IPS DF 19.7 (cell line): ENCODE results near the gene EBF3.

Source experiments
- DNase-seq: peaks from one replicate; pipeline ENCODE4 v3.0.0-alpha.2; 2013; ENCODE audit warnings: low read depth, low spot score

EBF3 gene

DNA sequence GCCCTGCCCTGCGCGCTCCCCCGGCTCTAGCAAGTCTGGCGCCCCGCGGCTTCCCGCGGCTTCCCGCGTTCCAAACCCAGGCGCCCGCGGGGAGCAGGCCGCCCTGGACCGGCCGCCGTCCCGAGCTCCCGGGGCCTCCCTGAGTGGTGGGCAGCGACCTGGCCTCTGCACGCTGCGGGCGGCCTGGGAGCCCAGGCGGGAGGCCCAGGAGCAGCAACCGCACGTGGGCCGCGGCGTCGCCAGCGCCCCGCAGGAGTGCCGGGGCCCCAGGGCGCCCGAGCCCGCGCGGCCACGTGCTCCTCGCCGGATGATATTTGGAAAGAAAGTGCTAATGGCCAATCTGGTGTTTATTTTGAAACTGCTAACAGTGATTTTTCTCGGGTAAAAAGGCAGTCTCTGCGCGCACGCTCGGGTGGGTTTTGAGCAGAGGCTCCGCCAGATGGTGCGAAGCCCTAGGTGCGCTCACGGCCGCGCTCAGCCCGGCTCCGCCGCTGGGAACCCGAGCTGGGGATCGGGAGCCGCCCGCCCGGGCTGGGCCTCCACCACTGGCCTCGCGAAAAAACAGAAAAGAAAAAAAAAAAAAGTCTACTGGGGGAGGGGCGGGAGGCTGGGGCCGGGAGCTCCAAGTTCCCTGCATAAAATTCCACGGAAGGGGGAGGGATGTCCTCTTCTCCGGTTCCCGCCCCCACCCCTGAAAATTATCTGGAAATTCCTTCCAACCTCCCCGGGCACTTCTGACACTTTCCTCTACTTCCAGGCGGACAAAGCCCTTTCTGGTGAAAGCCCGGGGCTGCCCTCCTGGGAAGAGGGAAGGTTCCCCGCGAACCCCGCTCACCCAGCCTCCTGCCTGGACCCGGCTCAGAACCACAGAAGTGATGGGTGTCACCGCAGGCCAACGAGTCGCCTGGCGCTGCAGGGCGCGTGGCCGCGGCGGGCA lies 4.3 kb downstream of the EBF3 start:
- no peak for DNase-seq

DNA sequence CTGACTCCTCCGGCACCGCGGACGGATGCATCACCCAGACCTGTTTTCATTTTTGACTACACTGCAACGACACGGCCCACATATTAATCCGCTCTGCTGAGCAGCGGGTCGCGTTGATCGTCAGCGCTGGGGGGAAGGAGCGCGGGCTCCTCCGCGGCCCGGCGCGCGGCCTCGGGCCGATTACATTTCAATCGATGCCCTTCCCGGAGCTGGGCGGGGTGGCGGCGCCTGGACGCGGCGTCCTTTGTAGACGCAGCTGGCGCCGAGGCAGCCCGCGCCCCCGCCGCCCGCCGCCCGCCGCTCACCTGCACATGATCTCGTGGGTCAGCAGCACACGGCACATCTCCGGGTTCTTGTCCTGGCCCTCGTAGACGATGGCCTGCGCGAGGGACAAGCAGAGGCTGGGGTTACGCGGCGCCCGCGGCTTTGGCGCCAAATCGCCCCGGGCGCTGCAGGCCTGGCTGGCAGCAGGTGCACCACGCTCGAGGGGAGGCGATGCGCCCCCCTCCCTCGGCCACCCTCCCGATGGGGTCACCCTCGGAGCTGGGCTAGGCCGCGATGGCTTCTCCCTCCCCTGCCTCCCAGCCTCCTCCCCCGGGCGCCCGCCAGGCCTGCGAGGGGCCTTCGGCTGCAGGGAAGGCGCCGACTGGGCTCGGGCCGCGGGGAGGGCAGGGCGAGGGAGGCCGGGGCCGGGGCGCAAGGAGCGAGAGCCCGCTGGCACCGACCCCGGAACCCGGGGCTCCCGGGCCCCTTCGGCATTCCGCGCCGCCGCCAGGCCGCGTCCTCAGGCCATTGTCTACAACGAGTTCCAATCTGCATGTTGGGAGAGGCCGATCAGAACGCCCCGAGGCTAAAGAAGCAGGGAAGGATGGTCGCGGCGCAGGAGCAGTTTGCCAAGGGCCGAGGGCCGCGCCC lies 5.2 kb downstream of the EBF3 start:
- no peak for DNase-seq

DNA sequence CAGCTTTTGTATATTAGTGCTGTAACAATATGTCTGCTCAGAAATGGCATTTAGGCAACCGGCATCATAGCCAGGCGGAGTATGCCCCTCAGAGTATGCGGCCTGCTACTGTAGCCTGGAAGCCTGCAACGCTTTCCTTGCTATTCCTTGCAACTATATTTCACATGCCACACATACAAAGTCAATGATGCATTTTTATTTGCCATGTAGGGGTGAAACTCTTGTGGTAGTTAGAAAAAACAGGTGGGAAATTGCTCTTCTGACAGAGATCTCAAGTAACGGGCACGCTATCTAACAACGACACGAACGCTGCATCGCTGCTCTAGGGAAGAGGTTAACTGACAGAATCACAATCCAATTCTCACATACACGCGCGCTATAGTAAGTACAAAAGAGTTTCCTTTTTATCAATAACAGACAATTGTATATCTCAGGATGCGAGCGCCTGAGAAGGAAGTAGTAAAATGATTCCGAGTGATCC lies 5.9 kb downstream of the EBF3 start:
- DNase-seq, result no peak

DNA sequence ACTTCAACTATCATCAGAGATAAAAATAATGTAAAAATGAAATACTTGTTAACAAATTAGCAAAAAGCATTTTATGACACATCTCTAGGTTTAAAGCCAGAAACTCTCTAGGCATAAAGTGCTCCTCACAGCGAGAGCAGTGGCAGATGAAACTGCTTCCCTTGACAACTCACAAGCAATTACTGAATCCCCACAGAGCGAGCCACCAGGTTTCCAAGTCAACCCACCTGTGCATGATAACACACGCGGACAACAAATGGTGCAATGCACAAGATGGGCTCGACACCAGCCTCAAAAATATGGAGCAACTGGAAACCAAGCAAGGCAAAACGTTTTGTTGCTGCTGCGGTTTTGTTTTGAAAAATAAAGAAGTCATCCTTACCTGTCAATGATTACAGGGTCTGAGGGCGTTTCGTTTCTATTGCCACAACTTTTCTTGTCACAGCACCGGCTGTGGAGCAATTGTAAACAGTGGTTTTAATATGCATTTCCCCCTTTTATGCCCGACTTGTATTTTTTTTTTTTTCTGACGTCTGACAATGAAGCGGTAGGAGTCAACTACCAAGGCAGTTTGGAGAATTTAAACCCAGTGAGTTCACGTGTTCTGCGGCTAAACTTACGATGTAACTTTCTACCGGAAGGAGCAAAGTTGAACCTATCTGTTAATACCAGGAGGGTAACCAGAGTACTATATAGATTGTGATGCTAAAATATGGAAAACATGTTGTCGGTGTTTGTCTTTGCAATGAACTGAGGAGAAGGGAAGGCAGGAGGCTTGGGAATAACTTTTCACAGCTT lies 7.0 kb downstream of the EBF3 start:
- DNase-seq, result no peak

DNA sequence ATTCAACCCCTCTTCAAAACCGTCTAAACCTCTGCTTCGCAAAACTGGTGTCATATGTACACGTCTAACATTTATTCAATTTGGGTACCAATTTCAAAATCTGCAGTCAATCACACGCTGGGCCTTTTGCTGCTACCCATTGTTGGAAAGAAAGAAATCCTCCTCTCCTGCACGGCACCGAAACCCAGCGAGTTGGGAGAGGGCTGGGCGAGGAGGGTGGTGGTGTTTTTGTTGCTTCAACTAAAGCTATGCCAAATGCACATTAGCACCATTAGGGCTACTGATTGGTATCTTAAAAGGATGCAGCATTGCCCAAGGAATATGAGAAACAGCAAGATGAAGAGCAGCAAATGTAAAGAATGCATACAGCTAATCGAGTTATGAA lies 7.8 kb downstream of the EBF3 start:
- no peak for DNase-seq

DNA sequence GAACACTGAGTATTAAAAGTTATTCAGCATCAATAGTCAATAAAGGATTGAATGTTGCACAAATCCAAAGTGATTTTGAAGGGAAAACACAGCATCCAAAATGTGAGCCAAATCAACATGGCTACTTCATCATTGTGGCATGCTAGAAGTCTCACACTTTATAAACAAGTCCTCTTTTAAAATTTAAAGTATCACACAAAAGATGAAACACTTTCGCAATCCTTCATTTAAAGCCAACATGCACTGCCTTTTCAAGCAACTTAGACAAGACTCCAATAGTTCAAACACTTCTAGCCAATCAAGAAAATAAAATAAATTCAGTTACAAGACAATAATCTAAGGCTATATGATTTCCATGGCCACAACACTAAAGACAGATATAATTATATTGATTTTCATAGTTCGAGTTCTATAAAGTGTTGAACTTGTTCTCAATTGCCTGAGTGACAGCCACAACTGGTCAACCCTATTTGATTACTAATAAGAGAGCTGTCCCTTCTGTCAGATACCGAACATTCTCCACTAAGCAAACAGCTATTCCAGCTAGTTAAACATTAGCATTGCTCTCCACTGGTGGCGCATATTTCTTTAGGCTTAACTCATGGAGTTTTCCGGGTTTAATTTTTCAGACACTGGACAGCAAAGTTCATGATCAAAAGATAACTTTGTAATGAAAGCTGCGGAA lies 8.3 kb downstream of the EBF3 start:
- DNase-seq, result no peak

DNA sequence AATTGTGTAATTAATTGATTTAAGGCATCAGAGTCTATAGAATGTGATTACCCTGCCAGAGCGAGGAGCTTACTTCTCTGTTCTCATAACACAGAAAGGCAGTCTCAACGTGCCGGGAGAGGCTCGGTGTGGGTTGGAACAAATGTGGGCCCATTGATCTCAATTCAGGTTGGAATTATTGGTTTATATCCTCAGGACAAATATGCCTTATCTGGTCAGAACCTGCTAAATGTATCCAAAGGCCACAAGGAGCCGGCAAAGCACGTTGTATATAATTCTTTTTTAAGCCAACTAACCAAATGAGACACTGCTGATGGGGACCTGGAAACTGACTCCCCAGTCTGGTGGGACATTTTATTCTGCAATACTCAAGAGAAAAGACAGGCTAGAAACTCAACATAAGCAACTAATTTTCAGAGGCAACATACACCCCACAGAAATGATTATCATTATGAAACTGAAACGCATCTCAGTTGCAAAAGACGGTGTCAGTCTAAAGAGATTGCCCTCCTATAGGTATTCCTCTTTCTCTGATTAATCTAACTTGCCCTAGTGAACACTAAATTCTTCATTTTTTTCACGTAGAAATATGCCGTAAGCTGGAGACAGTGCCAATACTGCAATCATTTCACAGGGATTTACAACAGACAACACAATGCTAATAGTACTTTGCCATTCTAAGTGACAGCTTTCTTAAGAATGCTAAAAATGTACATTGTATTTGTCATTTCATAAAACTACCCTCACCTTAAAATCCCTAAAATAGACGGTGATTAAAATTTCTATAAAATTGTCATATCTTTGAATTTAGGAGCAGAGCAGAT lies 9.4 kb downstream of the EBF3 start:
- no peak for DNase-seq

DNA sequence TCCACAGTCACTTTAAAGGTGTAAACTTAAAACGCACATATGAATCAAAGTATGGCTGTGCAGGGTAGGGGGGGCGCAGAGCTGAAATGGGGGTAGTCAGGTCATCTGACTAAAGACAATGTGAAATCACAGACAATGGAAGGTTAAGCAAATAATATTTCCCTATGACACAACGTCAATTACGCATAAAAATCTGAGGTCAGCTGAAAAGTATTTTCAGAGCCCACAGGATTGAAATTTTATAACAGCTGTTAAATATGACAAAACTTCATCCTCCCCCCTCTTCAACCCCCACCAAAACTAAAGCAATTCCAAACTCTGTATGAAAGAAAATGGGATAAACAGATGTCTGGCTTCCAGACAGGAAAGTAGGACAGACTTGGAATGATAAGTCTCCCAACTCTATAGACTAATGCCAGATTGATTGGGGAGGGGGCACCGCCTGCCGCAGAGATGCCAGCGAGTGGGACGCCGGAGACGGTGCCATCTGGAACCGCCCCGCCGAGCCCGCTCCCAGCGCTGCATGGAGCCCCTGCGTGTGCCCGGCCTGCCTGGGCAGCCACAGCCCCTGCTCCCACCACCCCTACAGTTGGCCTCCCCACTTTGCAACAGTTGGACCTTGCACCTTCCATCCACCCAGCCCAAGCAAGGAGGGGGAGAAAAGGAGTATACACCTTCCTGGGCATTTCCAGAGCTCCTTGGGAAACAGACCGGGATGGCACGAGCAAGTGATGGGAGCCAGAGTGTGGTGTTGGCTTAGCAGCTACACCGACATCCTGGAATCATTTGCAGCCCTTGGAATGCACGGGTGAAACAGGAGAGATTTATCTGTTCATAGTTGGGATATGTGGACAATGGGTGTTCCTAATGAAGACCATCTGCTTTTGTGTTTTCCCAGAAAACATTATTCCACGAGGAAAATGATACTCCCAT lies 10.7 kb downstream of the EBF3 start:
- DNase-seq, result no peak

DNA sequence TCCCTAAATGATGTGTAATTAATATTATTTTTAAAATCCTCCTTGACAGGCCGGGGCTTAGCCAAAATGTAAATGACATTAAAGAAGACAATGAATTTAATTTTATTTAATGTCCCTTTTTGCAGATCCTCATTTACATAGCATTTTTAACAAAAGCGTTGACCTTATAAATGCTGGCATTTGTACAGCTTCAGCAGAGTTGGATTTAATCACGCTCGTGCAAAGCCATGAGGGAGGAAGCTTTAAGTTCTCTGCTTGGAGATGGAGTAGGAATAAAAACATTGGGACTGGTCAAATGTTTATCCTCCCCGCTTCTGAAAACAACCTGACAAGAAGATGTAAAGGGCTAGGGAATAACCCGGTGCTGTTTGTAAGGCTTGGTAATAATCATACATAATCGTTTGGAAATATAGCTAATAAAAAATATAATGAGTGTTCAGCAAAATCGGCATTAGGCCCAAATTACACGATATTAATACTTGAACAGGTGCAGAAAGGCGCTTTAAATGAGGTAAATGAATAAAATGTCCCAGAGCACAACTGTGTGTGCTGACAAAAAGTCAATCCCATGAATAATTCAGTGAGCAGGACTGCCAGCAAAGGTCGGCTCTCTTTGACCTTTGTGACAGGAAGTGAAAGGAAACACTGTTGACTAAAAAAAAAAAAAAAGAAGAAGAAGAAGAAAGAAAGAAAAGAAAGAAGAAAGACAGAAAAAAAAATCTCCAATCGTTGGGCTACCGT lies 11.5 kb downstream of the EBF3 start:
- no peak for DNase-seq

DNA sequence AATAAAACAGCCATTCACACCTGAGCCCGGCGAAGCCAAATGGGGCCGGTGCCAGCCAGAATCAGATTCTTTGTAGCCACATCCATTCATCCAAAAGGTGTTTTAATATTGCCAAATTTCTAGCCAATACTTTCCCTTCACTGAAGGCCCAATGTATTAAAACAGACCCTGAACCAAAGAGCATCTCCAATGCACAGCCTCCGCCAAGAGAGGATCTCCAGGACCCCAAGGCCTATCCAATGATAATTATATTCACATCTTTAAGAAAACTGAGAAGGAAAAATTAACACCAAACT lies 12.2 kb downstream of the EBF3 start:
- DNase-seq, result no peak

DNA sequence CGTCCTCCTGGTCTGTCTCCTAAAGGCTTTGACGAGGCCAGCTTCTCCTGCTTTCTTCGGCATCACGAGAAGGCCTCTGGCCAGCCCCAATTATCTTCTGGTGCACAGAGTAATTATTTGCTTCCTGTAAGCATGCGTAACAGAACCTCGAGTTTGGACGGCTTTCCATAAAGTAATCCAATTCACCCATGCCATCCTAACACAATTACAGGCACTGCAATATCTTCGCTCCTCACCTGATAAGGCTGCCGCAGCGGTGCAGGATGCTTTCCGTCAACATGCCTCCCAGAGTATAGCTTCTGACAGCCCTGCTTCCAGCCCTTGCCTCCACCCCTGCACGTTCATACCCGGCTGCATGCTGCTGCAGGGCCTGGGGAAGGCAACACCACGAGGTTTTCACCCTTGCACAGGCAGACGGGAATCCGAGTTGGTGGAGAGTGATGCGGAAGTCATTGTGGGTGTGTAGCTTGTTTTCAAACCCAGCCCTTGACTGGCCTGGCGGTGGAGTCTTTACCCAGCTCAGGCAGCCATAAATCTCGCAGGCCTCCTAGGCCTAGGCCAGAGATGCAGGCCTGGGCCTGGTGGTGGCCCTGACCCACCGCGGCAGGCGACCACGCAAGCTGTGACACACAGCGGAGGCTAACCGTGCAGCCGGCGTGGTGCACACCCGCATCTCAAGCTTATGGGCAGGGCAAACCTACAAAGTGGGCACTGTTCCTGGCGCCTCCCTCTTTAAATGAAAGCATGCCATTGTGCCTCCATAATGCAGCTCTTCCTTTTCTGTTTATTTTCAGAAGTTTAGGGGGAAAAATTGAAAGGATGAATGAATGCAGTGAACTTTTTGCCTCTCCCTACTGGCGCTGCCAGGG lies 12.7 kb downstream of the EBF3 start:
- no peak for DNase-seq

DNA sequence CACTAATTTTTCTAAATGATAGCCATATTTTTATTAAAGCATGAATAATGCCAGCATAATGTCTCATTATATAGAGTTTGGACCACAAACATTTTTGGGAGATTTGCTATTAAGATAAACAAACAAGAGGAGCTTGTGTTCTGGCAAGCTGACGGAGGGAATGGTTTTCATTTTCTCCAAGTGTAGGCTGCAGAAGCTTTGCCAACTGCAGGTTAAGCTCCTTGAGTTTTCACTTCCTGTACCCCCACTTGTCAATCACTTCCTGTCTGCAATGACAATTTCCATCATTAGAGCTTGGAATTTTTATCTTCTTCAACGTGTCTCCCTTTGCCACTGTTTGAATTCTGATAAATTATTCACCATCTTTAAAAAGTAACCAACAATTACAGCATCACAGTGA lies 13.4 kb downstream of the EBF3 start:
- no peak for DNase-seq

DNA sequence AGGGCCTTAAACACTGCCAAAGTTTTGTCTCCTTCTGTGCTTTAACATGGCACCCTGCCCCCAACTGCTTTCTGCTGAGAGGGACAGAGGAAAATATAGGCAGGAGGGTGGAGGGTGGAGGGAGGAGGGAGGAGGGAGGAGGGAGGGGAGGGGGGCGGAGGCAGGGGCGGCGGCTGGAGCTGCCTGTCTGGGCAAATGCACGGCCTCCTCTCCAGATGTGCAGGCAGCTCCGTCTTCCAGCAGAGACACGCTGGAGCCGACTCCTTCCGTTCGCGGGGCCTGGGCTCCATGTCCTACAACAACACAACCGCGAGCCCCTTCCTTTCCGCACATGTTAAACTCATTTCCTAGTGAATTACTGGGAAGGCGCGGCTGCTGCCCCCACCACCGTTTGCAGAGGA lies 14.2 kb downstream of the EBF3 start:
- no peak for DNase-seq

DNA sequence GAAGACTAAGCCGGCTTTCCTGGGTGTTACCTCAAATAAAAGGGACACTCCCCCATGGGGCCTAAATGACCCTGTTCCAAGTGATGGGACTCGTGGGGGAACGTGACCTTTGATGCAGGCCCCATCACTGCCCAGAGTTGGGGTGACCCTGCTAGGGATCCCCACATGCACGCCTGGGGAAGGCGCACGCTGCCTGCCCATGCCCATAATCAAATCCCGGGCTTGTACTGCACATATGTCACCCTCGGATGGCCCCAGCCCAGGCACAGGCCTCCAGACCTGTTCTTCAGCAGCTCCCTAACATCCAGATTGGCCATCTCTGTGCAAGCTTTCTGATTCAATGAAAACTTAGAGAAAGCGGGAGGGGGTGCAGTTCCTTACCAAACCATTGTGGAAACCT lies 14.7 kb downstream of the EBF3 start:
- no peak for DNase-seq

DNA sequence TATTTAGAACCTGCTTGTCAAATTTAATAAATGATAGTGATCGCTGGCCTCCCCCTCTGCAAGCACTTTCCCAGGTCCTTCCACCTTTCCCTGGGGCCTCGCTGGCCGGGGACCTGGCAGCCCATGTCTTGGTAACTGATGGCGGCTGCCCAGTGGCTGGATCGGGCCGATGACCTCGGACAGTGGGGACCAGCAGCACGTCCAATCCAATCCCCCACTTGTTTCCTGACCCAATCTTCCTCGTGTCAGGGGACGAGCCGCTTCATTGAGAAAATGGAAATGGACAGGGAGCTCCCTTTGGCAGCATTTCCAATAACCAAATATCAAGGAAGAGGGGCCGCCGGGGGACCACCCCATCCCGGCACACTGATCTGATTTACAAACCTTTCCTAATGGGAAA lies 17.2 kb downstream of the EBF3 start:
- DNase-seq, result no peak

DNA sequence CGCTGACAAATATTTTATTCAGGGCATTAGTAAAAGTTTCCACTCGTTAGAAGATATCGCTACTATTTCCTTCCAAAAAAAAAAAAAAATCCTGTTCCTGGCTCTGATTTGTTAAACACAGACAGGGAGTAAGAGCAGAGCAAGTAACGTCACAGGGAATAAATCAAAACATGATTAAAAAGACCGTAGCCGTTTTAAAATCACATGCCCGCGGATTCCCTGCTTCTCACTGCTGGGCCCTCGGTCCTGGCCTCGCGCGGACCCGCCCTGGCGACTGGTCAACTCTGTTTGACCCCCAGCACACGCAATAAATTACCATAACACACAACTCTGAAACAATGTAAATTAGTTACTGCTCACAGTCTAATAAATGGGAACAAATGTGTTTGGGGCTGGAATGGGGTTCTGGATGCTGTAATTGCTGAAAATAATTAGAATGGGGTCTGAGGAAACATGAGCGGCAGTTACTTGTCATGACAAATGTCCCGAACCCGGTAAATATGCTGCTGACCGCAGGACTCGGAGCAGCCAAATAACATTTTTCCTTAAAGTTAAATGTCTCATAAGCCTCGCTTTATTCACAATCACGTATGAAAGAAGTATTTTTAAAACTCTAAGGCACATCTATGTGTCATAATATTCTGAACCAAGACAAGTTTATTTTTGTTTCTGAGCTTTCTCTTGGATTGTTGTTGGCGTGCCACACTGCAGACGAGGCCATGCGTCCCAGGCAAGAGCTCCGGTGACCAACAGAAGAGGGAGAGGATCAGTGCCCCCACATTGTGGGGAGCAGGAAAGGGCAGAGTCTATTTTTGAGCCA lies 17.9 kb downstream of the EBF3 start:
- DNase-seq, result no peak

DNA sequence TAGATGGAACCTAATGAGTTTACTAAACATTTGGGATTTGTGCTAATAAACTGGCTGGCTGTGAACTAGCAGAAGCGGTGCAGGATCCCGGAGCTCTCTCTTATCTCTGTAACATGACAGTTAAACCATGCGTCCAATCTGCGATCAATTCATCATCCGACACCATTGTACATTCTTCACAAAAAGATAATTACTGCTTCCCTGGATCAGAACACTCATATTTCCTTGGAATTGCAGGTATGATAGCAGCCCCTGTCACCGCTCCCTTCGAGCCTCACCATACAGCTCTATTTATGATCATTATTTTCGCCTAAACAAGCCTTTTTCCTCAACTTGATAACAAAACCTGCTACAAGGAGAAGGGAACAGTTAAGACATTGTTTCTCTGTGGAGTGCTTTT lies 18.5 kb downstream of the EBF3 start:
- DNase-seq, result no peak
